Measurements from ENCODE around the gene SCAMP2. TPM values are rescaled to one million over a fixed set of nuclear protein-coding genes. Genes with fewer than 3 reads are reported as not detected.

The SCAMP2 gene
- total RNA-seq, 1 donor from 2014 or later: 56.4 TPM

GRCh38 chr15:74841891-74842373, 31.2 kb downstream of the SCAMP2 start:
- Histone ChIP-seq H3K27ac (ENCODE audit: low read depth, low read length) (no peak overlapping the region), H3K9ac (ENCODE audit: low read length) (peak overlapping the region; percentile 78)

GRCh38 chr15:74840851-74841775, 32.1 kb downstream of the SCAMP2 start:
- Mint-ChIP-seq H3K36me3 (ENCODE audit: low read depth, unreplicated experiment) (peaks cover 10% of the 10 kb centered on the region), H3K4me3 (ENCODE audit: unreplicated experiment) (peak overlapping the region; percentile 60), H3K4me1 (ENCODE audit: low read depth, unreplicated experiment) (no peaks in the 10 kb centered on the region), H3K9me3 (ENCODE audit: unreplicated experiment) (peaks cover 2% of the 10 kb centered on the region), H3K27ac (ENCODE audit: unreplicated experiment) (peak overlapping the region; percentile 23), H3K27me3 (ENCODE audit: low read depth, unreplicated experiment) (no peaks in the 10 kb centered on the region)
- Histone ChIP-seq H3K4me2 (ENCODE audit: low read length) (peak overlapping the region; percentile 96), H3K9me3 (ENCODE audit: insufficient read depth, low read depth, low read length) (no peaks in the 10 kb centered on the region), H3K79me2 (ENCODE audit: insufficient read depth, low read length) (no peaks in the 10 kb centered on the region), H3K4me3 (ENCODE audit: insufficient read depth, low read depth, low read length) (no peak overlapping the region), H4K20me1 (ENCODE audit: insufficient read depth, low read length) (peaks cover 12% of the 10 kb centered on the region), H2AFZ (ENCODE audit: low read depth, low read length) (no peak overlapping the region), H3K36me3 (ENCODE audit: insufficient read depth, low read length) (no peaks in the 10 kb centered on the region), H3K4me1 (ENCODE audit: insufficient read depth, low read length) (peaks cover 12% of the 10 kb centered on the region), H3K9ac (ENCODE audit: low read length) (no peak overlapping the region), H3K27ac (ENCODE audit: low read depth, low read length) (no peak overlapping the region), H3K27me3 (ENCODE audit: insufficient read depth, low read length) (no peaks in the 10 kb centered on the region)
- FAIRE-seq (no peak), DNase-seq (ENCODE audit: low read depth) (no peak)
- TF ChIP-seq EZH2 (IDR thresholded peaks at IDR 0.05; ENCODE audit: insufficient read depth, low read length): no peak
- TF ChIP-seq CTCF (IDR thresholded peaks at IDR 0.05; ENCODE audit: insufficient read depth, low read depth, low read length): no peak

More at GRCh38 chr15:74841891-74842373, 31.2 kb downstream of the SCAMP2 start:
- no peaks in the 10 kb centered on the region for H3K27me3 Mint-ChIP-seq (ENCODE audit: low read depth, unreplicated experiment)
- Histone ChIP-seq H3K4me1 (ENCODE audit: insufficient read depth, low read length) (peaks cover 12% of the 10 kb centered on the region), H3K79me2 (ENCODE audit: insufficient read depth, low read length) (no peaks in the 10 kb centered on the region), H3K27me3 (ENCODE audit: insufficient read depth, low read length) (no peaks in the 10 kb centered on the region), H3K4me3 (ENCODE audit: insufficient read depth, low read depth, low read length) (no peak overlapping the region), H4K20me1 (ENCODE audit: insufficient read depth, low read length) (peaks cover 12% of the 10 kb centered on the region), H3K36me3 (ENCODE audit: insufficient read depth, low read length) (no peaks in the 10 kb centered on the region), H3K4me2 (ENCODE audit: low read length) (peak overlapping the region; percentile 96), H3K9me3 (ENCODE audit: insufficient read depth, low read depth, low read length) (no peaks in the 10 kb centered on the region), H2AFZ (ENCODE audit: low read depth, low read length) (no peak overlapping the region)
- H3K4me1 Mint-ChIP-seq (ENCODE audit: low read depth, unreplicated experiment): no peaks in the 10 kb centered on the region
- no peak for DNase-seq (ENCODE audit: low read depth)
- no peak for TF ChIP-seq CTCF (IDR thresholded peaks at IDR 0.05; ENCODE audit: insufficient read depth, low read depth, low read length)
- TF ChIP-seq EZH2 (IDR thresholded peaks at IDR 0.05; ENCODE audit: insufficient read depth, low read length): no peak
- no peak for FAIRE-seq
- peaks cover 8% of the 10 kb centered on the region for H3K36me3 Mint-ChIP-seq (ENCODE audit: low read depth, unreplicated experiment)
- peaks cover 2% of the 10 kb centered on the region for H3K9me3 Mint-ChIP-seq (ENCODE audit: unreplicated experiment)
- peak overlapping the region; percentile 23 for H3K27ac Mint-ChIP-seq (ENCODE audit: unreplicated experiment)
- H3K4me3 Mint-ChIP-seq (ENCODE audit: unreplicated experiment): peak overlapping the region; percentile 91

Data from astrocyte (in vitro differentiated cells and primary cell).